HEK293 (cell line): ENCODE results near the gene CCDC195.

Experiments
- CTCF ChIA-PET: fragments of 350-600 bp; formaldehyde crosslinking; extraction: SDS; loops from one replicate; lab custom pipeline; 2021; ENCODE audit warnings: antibody characterized with exemption; lab: Yijun Ruan, JAX
- POLR2A ChIA-PET: fragments of 300-600 bp; formaldehyde crosslinking; extraction: SDS; loops from one replicate; lab custom pipeline; 2020; ENCODE audit warnings: antibody characterized with exemption, inconsistent platforms; lab: Yijun Ruan, JAX
- H3K27ac ChIP-seq: fragments of 200-500 bp; sonication (Bioruptor generic); 2 replicates; pipeline ENCODE4 v1.5.1; 2014; ENCODE audit warnings: low read depth, low read length, control low read depth, inconsistent platforms; ENCODE audit errors: extremely low read depth
- H3K36me3 ChIP-seq, 2 experiments: fragments of 200-500 bp in 1 of 2; sonication (Bioruptor generic) in 1 of 2; 1 replicate in 1 of 2; 2 replicates in 1 of 2; pipeline ENCODE4 v1.5.1; 2014 to 2017; ENCODE audit warnings: inconsistent platforms in 2 of 2, low read length in 2 of 2; ENCODE audit not compliant: control insufficient read depth in 2 of 2, insufficient read depth in 1 of 2
- H3K4me1 ChIP-seq: fragments of 200-500 bp; sonication (Bioruptor generic); 2 replicates; pipeline ENCODE4 v1.5.1; 2014; ENCODE audit warnings: mild to moderate bottlenecking, low read length, inconsistent platforms; ENCODE audit not compliant: control insufficient read depth, insufficient read depth
- H3K4me3 ChIP-seq: 2 replicates; pipeline ENCODE4 v1.5.1; 2011; ENCODE audit warnings: low read depth, mild to moderate bottlenecking, control low read depth, low read length, moderate library complexity
- H3K9me3 ChIP-seq: fragments of 200-500 bp; sonication (Bioruptor generic); 2 replicates; pipeline ENCODE4 v1.5.1; 2014; ENCODE audit warnings: low read depth, low read length, inconsistent platforms; ENCODE audit not compliant: control insufficient read depth, insufficient read depth
- BCL11A ChIP-seq: fragments of 450-650 bp; formaldehyde crosslinking; IDR thresholded peaks from 2 replicates; pipeline ENCODE4 v1.5.1; 2016; ENCODE audit warnings: low read depth, missing biosample characterization, missing genetic modification characterization
- BCL6B ChIP-seq: fragments of 450-650 bp; formaldehyde crosslinking; IDR thresholded peaks from 2 replicates; pipeline ENCODE4 v1.5.1; 2017; ENCODE audit warnings: missing biosample characterization, missing genetic modification characterization
- CTCF ChIP-seq: fragments of 450-650 bp; formaldehyde crosslinking; IDR thresholded peaks from 2 replicates; pipeline ENCODE4 v1.5.1; 2016; ENCODE audit warnings: missing biosample characterization, missing genetic modification characterization
- GLI2 ChIP-seq: fragments of 450-650 bp; formaldehyde crosslinking; IDR thresholded peaks from 2 replicates; pipeline ENCODE4; 2017; ENCODE audit warnings: missing biosample characterization, missing genetic modification characterization, low read depth, borderline replicate concordance
- HIC1 ChIP-seq: fragments of 450-650 bp; formaldehyde crosslinking; IDR thresholded peaks from 2 replicates; pipeline ENCODE4 v1.5.1; 2016; ENCODE audit warnings: missing biosample characterization, missing genetic modification characterization
- HOXA7 ChIP-seq: sonication (generic); formaldehyde crosslinking; IDR thresholded peaks from 2 replicates; pipeline ENCODE4 v1.8.1; 2022; ENCODE audit warnings: missing genetic modification reagents, borderline replicate concordance
- KLF1 ChIP-seq: fragments of 450-650 bp; formaldehyde crosslinking; IDR thresholded peaks from 2 replicates; pipeline ENCODE4 v1.5.1; 2016; ENCODE audit warnings: missing biosample characterization, missing genetic modification characterization
- KLF10 ChIP-seq: fragments of 450-650 bp; IDR thresholded peaks from 2 replicates; pipeline ENCODE4 v1.5.1; 2018; ENCODE audit warnings: missing biosample characterization, mild to moderate bottlenecking, missing genetic modification characterization
- KLF9 ChIP-seq: fragments of 450-650 bp; formaldehyde crosslinking; IDR thresholded peaks from 2 replicates; pipeline ENCODE4 v1.5.1; 2016; ENCODE audit warnings: missing biosample characterization, missing genetic modification characterization, low read depth
- PRDM1 ChIP-seq: fragments of 450-650 bp; formaldehyde crosslinking; IDR thresholded peaks from 2 replicates; pipeline ENCODE4; 2016; ENCODE audit warnings: missing biosample characterization, missing genetic modification characterization
- PRDM6 ChIP-seq: fragments of 450-650 bp; formaldehyde crosslinking; IDR thresholded peaks from 2 replicates; pipeline ENCODE4 v1.5.1; 2017; ENCODE audit warnings: missing biosample characterization, missing genetic modification characterization
- TSHZ1 ChIP-seq: fragments of 450-650 bp; formaldehyde crosslinking; IDR thresholded peaks from 2 replicates; pipeline ENCODE4 v1.5.1; 2016; ENCODE audit warnings: missing biosample characterization, missing genetic modification characterization, borderline replicate concordance
- ZBTB10 ChIP-seq: fragments of 450-650 bp; formaldehyde crosslinking; IDR thresholded peaks from 2 replicates; pipeline ENCODE4 v1.5.1; 2016; ENCODE audit warnings: missing biosample characterization, missing genetic modification characterization
- ZBTB26 ChIP-seq: fragments of 450-650 bp; formaldehyde crosslinking; optimal IDR thresholded peaks from 2 replicates; pipeline ENCODE3; 2016; ENCODE audit warnings: missing biosample characterization, mild to moderate bottlenecking, missing genetic modification characterization
- ZNF155 ChIP-seq: fragments of 450-650 bp; formaldehyde crosslinking; IDR thresholded peaks from 2 replicates; pipeline ENCODE4 v1.5.1; 2016; ENCODE audit warnings: missing biosample characterization, missing genetic modification characterization
- ZNF223 ChIP-seq: fragments of 450-650 bp; formaldehyde crosslinking; IDR thresholded peaks from 2 replicates; pipeline ENCODE4 v1.5.1; 2016; ENCODE audit warnings: missing biosample characterization, missing genetic modification characterization
- ZNF24 ChIP-seq: fragments of 450-650 bp; formaldehyde crosslinking; IDR thresholded peaks from 2 replicates; pipeline ENCODE4 v1.5.1; 2016; ENCODE audit warnings: missing biosample characterization, missing genetic modification characterization
- ZNF248 ChIP-seq: fragments of 450-650 bp; formaldehyde crosslinking; IDR thresholded peaks from 2 replicates; pipeline ENCODE4 v1.5.1; 2017; ENCODE audit warnings: missing biosample characterization, missing genetic modification characterization
- ZNF302 ChIP-seq: fragments of 450-650 bp; formaldehyde crosslinking; IDR thresholded peaks from 2 replicates; pipeline ENCODE4 v1.5.1; 2016; ENCODE audit warnings: missing biosample characterization, missing genetic modification characterization, low read depth
- ZNF473 ChIP-seq: fragments of 450-650 bp; formaldehyde crosslinking; IDR thresholded peaks from 2 replicates; pipeline ENCODE4 v1.5.1; 2017; ENCODE audit warnings: missing biosample characterization, missing genetic modification characterization
- ZNF501 ChIP-seq: fragments of 450-650 bp; formaldehyde crosslinking; IDR thresholded peaks from 2 replicates; pipeline ENCODE4 v1.5.1; 2016; ENCODE audit warnings: missing biosample characterization, missing genetic modification characterization
- ZNF558 ChIP-seq: fragments of 450-650 bp; formaldehyde crosslinking; IDR thresholded peaks from 2 replicates; pipeline ENCODE4 v1.5.1; 2016; ENCODE audit warnings: missing biosample characterization, missing genetic modification characterization
- ZNF560 ChIP-seq: fragments of 450-650 bp; formaldehyde crosslinking; IDR thresholded peaks from 2 replicates; pipeline ENCODE4 v1.5.1; 2017; ENCODE audit warnings: missing biosample characterization, missing genetic modification characterization, borderline replicate concordance

CCDC195 gene

GRCh38 chr2:224685121-224685520 is 31.0 kb downstream of the CCDC195 start (continued):
- TF ChIP-seq KLF10 (tag by site-specific recombination) (no peak), KLF9 (no peak), ZNF473 (tag by site-specific recombination) (no peak), KLF1 (tag by site-specific recombination) (no peak), BCL6B (no peak), BCL11A (tag by site-specific recombination) (no peak), HIC1 (tag by site-specific recombination) (no peak)

GRCh38 chr2:224682134-224682533 is 34.0 kb downstream of the CCDC195 start:
- H3K4me3 ChIP-seq: no peak overlapping the region
- H3K9me3 ChIP-seq: no peaks in the 10 kb centered on the region
- ChIA-PET CTCF (no interaction called here), POLR2A (no interaction called here)
- H3K4me1 ChIP-seq: 0 out of 2 replicates have a peak, but pooled peaks cover 2% of the 10 kb centered on the region
- no peaks in the 10 kb centered on the region for H3K36me3 ChIP-seq
- no peak overlapping the region for H3K27ac ChIP-seq
- TF ChIP-seq ZBTB26 (no peak), ZNF223 (tag by site-specific recombination) (no peak), ZNF558 (no peak), ZBTB10 (tag by site-specific recombination) (no peak), GLI2 (tag by site-specific recombination) (no peak), ZNF155 (tag by site-specific recombination) (no peak), ZNF560 (no peak), PRDM1 (tag by site-specific recombination) (no peak), TSHZ1 (tag by site-specific recombination) (no peak), CTCF (no peak; the same call in 1 of the 2 replicates), HOXA7 (no peak), ZNF248 (tag by site-specific recombination) (no peak), ZNF302 (tag by site-specific recombination) (no peak), PRDM6 (tag by site-specific recombination) (no peak), ZNF24 (tag by site-specific recombination) (no peak), BCL11A (tag by site-specific recombination) (no peak), ZNF501 (no peak)
